Measurements from ENCODE around the gene STOML1. TPM values are rescaled to one million over a fixed set of nuclear protein-coding genes. Genes with fewer than 3 reads are reported as not detected.

The STOML1 gene
- total RNA-seq, 5 donors from 2014 or later (not counting 1 experiment from before 2014, with no cell fraction given), result 5.1 to 13.4 (median 12.0) TPM

DNA sequence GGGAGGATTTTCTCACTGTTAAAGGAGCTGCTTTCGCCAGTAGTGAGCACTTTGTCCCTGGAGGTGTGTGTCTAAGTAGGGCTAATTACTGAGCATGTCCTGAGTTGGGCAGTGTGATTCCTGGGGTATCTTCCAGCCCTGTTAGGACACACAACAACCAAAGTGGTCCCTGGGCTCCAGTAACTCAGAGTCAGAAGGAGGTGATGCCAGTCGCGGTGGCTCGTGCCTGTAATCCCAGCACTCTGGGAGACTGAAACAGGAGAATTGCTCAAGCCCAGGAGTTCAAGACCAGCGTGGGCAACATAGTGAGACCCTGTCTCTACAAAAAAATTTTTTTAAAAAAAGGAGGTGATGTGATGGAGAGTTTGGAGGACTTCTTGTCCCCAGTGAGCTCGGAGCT is 40.0 kb upstream of the STOML1 start:
- CTCF ChIA-PET, result interaction anchor here in 1 of 2 donors (0.5 kb wide), 1 partner anchor 37 kb away, joined by 4 read pairs; no protein-coding TSS in a partner anchor
- ATAC-seq (replicated peaks in 1 of 4) (no peak), DNase-seq (no peak)
- H3K27ac Mint-ChIP-seq, result no peak overlapping the region
- Histone ChIP-seq H3K9me3 (no peaks in the 10 kb centered on the region), H3K4me1 (ENCODE audit: control insufficient read depth in 1 of 2, extremely low read depth in 1 of 2, insufficient read depth in 2 of 2, low read length in 2 of 2) (no peaks in the 10 kb centered on the region), H3K4me3 (ENCODE audit: control insufficient read depth in 1 of 2, extremely low read depth in 1 of 2, low read length in 1 of 2) (no peak overlapping the region), H3K36me3 (ENCODE audit: control insufficient read depth in 2 of 2, extremely low read depth in 1 of 2, insufficient read depth in 1 of 2, low read length in 1 of 2) (peaks cover 18 to 81% of the 10 kb centered on the region in 2 donors), H3K27me3 (replicated peaks in 1 of 2; ENCODE audit: control insufficient read depth in 2 of 2, extremely low read depth in 1 of 2, insufficient read depth in 2 of 2, low read length in 1 of 2) (no peaks in the 10 kb centered on the region), H3K27ac (ENCODE audit: low read length) (no peak overlapping the region)
- no peaks in the 10 kb centered on the region for H3K9me3 Mint-ChIP-seq
- H3K27me3 Mint-ChIP-seq, result no peaks in the 10 kb centered on the region
- POLR2A ChIA-PET, result no interaction called here
- no peaks in the 10 kb centered on the region for H3K4me1 Mint-ChIP-seq
- WGBS (ENCODE audit: insufficient coverage), result 100% methylated on average over 4 of the region's 6 CpGs
- H3K36me3 Mint-ChIP-seq, result peaks cover 44% of the 10 kb centered on the region
- no peak overlapping the region for H3K4me3 Mint-ChIP-seq

DNA sequence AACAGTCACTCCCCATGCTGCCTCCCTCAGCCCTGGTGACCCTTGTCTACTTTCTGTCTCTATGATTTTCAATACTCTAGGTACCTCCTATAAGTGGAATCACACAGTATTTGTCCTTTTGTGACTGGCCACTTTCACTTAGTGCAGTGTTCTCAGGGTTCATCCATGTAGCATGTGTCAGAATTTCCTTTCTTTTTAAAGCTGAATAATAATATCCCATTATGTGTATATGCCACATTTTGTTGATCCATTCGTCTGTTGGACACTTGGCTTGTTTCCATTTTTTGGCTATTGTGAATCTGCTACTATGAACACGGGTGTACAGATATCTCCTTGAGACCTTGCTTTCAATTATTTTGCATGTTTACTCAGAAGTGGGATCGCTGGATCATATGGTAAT is 36.6 kb upstream of the STOML1 start:
- POLR2A ChIA-PET, result no interaction called here
- DNase-seq (no peak), ATAC-seq (replicated peaks in 1 of 4) (no peak)
- Histone ChIP-seq H3K27me3 (replicated peaks in 1 of 2; ENCODE audit: control insufficient read depth in 2 of 2, extremely low read depth in 1 of 2, insufficient read depth in 2 of 2, low read length in 1 of 2) (no peaks in the 10 kb centered on the region), H3K4me3 (ENCODE audit: control insufficient read depth in 1 of 2, extremely low read depth in 1 of 2, low read length in 1 of 2) (no peak overlapping the region), H3K4me1 (ENCODE audit: control insufficient read depth in 1 of 2, extremely low read depth in 1 of 2, insufficient read depth in 2 of 2, low read length in 2 of 2) (no peaks in the 10 kb centered on the region), H3K36me3 (ENCODE audit: control insufficient read depth in 2 of 2, extremely low read depth in 1 of 2, insufficient read depth in 1 of 2, low read length in 1 of 2) (peaks cover 9 to 80% of the 10 kb centered on the region in 2 donors), H3K9me3 (no peaks in the 10 kb centered on the region), H3K27ac (ENCODE audit: low read length) (no peak overlapping the region)
- Mint-ChIP-seq H3K27me3 (no peaks in the 10 kb centered on the region), H3K27ac (peak overlapping the region in 1 of 2 donors; percentile 12), H3K4me1 (no peaks in the 10 kb centered on the region), H3K9me3 (no peaks in the 10 kb centered on the region), H3K36me3 (peaks cover 40% of the 10 kb centered on the region), H3K4me3 (no peak overlapping the region)
- WGBS (ENCODE audit: insufficient coverage), result 100% methylated on average over 1 of the region's 3 CpGs
- CTCF ChIA-PET, result no interaction called here

DNA sequence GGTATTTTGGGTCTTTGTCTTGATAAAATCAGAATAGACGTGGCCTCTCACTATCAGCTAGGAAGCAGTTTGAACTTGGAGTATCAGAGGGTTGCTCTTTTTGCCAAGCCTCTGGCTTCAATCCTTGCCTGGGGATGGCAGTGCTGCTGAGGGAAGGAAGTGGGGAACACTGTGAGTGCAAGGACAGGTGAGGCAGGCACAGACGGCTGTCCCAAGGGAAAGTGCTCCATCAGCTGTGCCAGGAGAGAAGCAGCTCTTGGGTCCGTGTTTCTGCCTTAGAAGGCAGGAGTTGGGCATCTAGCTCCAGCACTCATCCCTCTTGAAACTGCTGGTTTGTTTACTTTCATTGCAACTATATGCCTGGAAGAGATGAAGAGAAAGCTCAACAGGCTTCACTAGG is 35.6 kb upstream of the STOML1 start:
- no peak overlapping the region for H3K27ac Mint-ChIP-seq
- ATAC-seq (replicated peaks in 1 of 4), result no peak
- Histone ChIP-seq H3K4me3 (ENCODE audit: control insufficient read depth in 1 of 2, extremely low read depth in 1 of 2, low read length in 1 of 2) (no peak overlapping the region), H3K36me3 (ENCODE audit: control insufficient read depth in 2 of 2, extremely low read depth in 1 of 2, insufficient read depth in 1 of 2, low read length in 1 of 2) (peaks cover 9 to 79% of the 10 kb centered on the region in 2 donors), H3K9me3 (no peaks in the 10 kb centered on the region), H3K27me3 (replicated peaks in 1 of 2; ENCODE audit: control insufficient read depth in 2 of 2, extremely low read depth in 1 of 2, insufficient read depth in 2 of 2, low read length in 1 of 2) (no peaks in the 10 kb centered on the region), H3K27ac (ENCODE audit: low read length) (no peak overlapping the region), H3K4me1 (ENCODE audit: control insufficient read depth in 1 of 2, extremely low read depth in 1 of 2, insufficient read depth in 2 of 2, low read length in 2 of 2) (no peaks in the 10 kb centered on the region)
- ChIA-PET CTCF (interaction anchor here in 1 of 2 donors (0.5 kb wide), 1 partner anchor 931 kb away, joined by 3 read pairs; no protein-coding TSS in a partner anchor), POLR2A (interaction anchor here in 1 of 2 donors (0.5 to 0.7 kb wide), 2 partner anchors 54 to 78 kb away, joined by 3 to 4 read pairs; no protein-coding TSS in a partner anchor)
- peaks cover 42% of the 10 kb centered on the region for H3K36me3 Mint-ChIP-seq
- no peak overlapping the region for H3K4me3 Mint-ChIP-seq
- 95% methylated on average over 3 of the region's 3 CpGs for WGBS (ENCODE audit: insufficient coverage)
- no peaks in the 10 kb centered on the region for H3K27me3 Mint-ChIP-seq
- no peak for DNase-seq
- no peaks in the 10 kb centered on the region for H3K4me1 Mint-ChIP-seq
- H3K9me3 Mint-ChIP-seq, result no peaks in the 10 kb centered on the region

DNA sequence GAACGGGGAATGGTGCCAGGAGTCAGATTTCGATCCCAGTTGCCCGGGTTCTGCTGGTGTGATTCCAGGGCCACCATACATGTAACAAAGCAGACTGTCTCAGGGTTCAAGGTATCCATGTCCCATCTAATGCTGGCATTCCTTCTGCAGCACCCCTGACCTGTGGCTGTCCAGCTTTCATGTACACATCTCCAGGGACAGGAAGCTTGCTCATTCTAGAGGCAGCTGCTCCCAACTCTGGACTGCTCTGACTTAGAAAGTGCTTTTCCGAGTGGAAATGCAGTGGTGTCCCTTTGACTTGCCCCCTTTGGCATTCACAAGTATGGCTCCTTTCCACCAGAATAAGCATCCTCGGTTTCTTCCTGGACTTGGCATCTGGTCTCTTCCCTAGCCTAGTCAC is 33.3 kb upstream of the STOML1 start:
- WGBS (ENCODE audit: insufficient coverage), result 100% methylated on average over 5 of the region's 5 CpGs
- Histone ChIP-seq H3K36me3 (ENCODE audit: control insufficient read depth in 2 of 2, extremely low read depth in 1 of 2, insufficient read depth in 1 of 2, low read length in 1 of 2) (peaks cover 9 to 75% of the 10 kb centered on the region in 2 donors), H3K4me1 (ENCODE audit: control insufficient read depth in 1 of 2, extremely low read depth in 1 of 2, insufficient read depth in 2 of 2, low read length in 2 of 2) (no peaks in the 10 kb centered on the region), H3K4me3 (ENCODE audit: control insufficient read depth in 1 of 2, extremely low read depth in 1 of 2, low read length in 1 of 2) (no peak overlapping the region), H3K27ac (ENCODE audit: low read length) (no peak overlapping the region), H3K9me3 (no peaks in the 10 kb centered on the region), H3K27me3 (replicated peaks in 1 of 2; ENCODE audit: control insufficient read depth in 2 of 2, extremely low read depth in 1 of 2, insufficient read depth in 2 of 2, low read length in 1 of 2) (no peaks in the 10 kb centered on the region)
- Mint-ChIP-seq H3K9me3 (no peaks in the 10 kb centered on the region), H3K36me3 (peaks cover 50% of the 10 kb centered on the region), H3K27me3 (no peaks in the 10 kb centered on the region), H3K27ac (no peak overlapping the region), H3K4me3 (no peak overlapping the region), H3K4me1 (peaks cover 6 to 10% (median 8%) of the 10 kb centered on the region in 3 donors)
- ChIA-PET POLR2A (no interaction called here), CTCF (no interaction called here)
- no peak for DNase-seq
- ATAC-seq (replicated peaks in 1 of 4), result no peak

DNA sequence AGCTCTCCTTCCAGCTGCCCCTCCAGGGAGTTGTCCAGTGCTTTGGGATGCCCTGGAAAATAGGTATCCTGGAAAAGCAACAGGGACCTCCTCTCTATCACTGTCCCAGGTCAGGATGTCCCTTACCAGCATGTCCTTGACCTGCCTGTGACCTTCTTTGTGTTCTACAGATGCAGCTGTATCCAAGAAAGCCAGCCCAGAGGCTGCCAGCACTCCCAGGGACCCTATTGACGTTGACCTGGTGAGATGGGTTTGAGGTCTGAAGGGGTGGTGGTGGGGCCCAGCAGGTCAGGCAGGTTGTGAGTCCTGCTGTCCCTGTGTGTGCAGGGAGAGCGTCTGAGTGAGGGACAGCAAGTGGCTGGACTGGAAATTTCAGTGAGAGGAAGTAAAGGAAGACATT is 32.6 kb upstream of the STOML1 start:
- 61% methylated on average over 2 of the region's 2 CpGs for WGBS (ENCODE audit: insufficient coverage)
- CTCF ChIA-PET, result interaction anchor here in 1 of 2 donors (1.1 kb wide), 1 partner anchor 52 kb away, joined by 6 read pairs; no protein-coding TSS in a partner anchor
- POLR2A ChIA-PET, result no interaction called here
- no peak for DNase-seq
- H3K4me3 Mint-ChIP-seq, result no peak overlapping the region
- Histone ChIP-seq H3K4me1 (ENCODE audit: control insufficient read depth in 1 of 2, extremely low read depth in 1 of 2, insufficient read depth in 2 of 2, low read length in 2 of 2) (no peaks in the 10 kb centered on the region), H3K36me3 (ENCODE audit: control insufficient read depth in 2 of 2, extremely low read depth in 1 of 2, insufficient read depth in 1 of 2, low read length in 1 of 2) (peaks cover 9 to 76% of the 10 kb centered on the region in 2 donors), H3K27ac (ENCODE audit: low read length) (no peak overlapping the region), H3K27me3 (replicated peaks in 1 of 2; ENCODE audit: control insufficient read depth in 2 of 2, extremely low read depth in 1 of 2, insufficient read depth in 2 of 2, low read length in 1 of 2) (no peaks in the 10 kb centered on the region), H3K9me3 (no peaks in the 10 kb centered on the region), H3K4me3 (ENCODE audit: control insufficient read depth in 1 of 2, extremely low read depth in 1 of 2, low read length in 1 of 2) (no peak overlapping the region)
- peaks cover 52% of the 10 kb centered on the region for H3K36me3 Mint-ChIP-seq
- H3K9me3 Mint-ChIP-seq, result no peaks in the 10 kb centered on the region
- ATAC-seq (replicated peaks in 1 of 4), result no peak
- H3K4me1 Mint-ChIP-seq, result peaks cover 6 to 12% (median 11%) of the 10 kb centered on the region in 3 donors
- no peak overlapping the region for H3K27ac Mint-ChIP-seq
- H3K27me3 Mint-ChIP-seq, result no peaks in the 10 kb centered on the region

DNA sequence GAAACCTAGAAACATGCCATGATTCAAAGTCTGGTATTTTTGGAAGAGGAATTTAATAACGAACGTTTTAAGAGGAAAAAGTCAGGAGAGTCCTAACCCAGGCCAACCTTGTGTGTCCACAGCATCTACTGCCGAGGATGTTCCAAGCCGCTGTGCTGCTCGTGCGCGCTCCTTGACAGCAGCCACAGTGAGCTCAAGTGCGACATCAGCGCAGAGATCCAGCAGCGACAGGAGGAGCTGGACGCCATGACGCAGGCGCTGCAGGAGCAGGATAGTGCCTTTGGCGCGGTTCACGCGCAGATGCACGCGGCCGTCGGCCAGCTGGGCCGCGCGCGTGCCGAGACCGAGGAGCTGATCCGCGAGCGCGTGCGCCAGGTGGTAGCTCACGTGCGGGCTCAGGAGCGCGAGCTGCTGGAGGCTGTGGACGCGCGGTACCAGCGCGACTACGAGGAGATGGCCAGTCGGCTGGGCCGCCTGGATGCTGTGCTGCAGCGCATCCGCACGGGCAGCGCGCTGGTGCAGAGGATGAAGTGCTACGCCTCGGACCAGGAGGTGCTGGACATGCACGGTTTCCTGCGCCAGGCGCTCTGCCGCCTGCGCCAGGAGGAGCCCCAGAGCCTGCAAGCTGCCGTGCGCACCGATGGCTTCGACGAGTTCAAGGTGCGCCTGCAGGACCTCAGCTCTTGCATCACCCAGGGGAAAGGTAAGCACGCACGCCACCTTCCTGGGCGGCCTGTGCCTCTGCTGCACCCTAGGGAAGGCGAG is 30.8 kb upstream of the STOML1 start:
- H3K4me1 ChIP-seq (ENCODE audit: control insufficient read depth in 1 of 2, extremely low read depth in 1 of 2, insufficient read depth in 2 of 2, low read length in 2 of 2), result no peaks in the 10 kb centered on the region
- CTCF ChIA-PET, result no interaction called here
- peaks cover 6 to 14% (median 12%) of the 10 kb centered on the region in 3 donors for H3K4me1 Mint-ChIP-seq
- no peaks in the 10 kb centered on the region for H3K27me3 Mint-ChIP-seq
- WGBS (ENCODE audit: insufficient coverage), result 98% methylated on average over 63 of the region's 66 CpGs
- H3K4me3 ChIP-seq (ENCODE audit: control insufficient read depth in 1 of 2, extremely low read depth in 1 of 2, low read length in 1 of 2), result no peak overlapping the region
- H3K36me3 ChIP-seq (ENCODE audit: control insufficient read depth in 2 of 2, extremely low read depth in 1 of 2, insufficient read depth in 1 of 2, low read length in 1 of 2), result peaks cover 9 to 68% of the 10 kb centered on the region in 2 donors
- no peak overlapping the region for H3K4me3 Mint-ChIP-seq
- no peaks in the 10 kb centered on the region for H3K27me3 ChIP-seq (replicated peaks in 1 of 2; ENCODE audit: control insufficient read depth in 2 of 2, extremely low read depth in 1 of 2, insufficient read depth in 2 of 2, low read length in 1 of 2)
- H3K9me3 ChIP-seq, result no peaks in the 10 kb centered on the region
- POLR2A ChIA-PET, result no interaction called here
- DNase-seq (no peak), ATAC-seq (replicated peaks in 1 of 4) (no peak)
- H3K36me3 Mint-ChIP-seq, result peaks cover 47% of the 10 kb centered on the region
- no peak overlapping the region for H3K27ac ChIP-seq (ENCODE audit: low read length)
- no peak overlapping the region for H3K27ac Mint-ChIP-seq
- no peaks in the 10 kb centered on the region for H3K9me3 Mint-ChIP-seq

Measured in T-cell (primary cell).